Liver (tissue), 9 donors: ENCODE results near the gene ARAP3. TPM values are rescaled to one million over a fixed set of nuclear protein-coding genes. Genes with fewer than 3 reads are reported as not detected.
A peak's percentile ranks its signal among the peaks of the same experiment; 100 is the strongest.

Experiments used
- DNase-seq: peaks from one replicate; pipeline ENCODE4 v3.0.0-alpha.2; 2017; ENCODE audit warnings: low spot score
- H3K27ac ChIP-seq, 2 donors: one replicate each; pipeline ENCODE4 v1.7.0; 2013; ENCODE audit warnings: inconsistent platforms in 2 of 2, low read length in 2 of 2, control low read depth in 1 of 2, low read depth in 1 of 2, mild to moderate bottlenecking in 1 of 2
- H3K27me3 ChIP-seq, 4 donors: one replicate each; pipeline versions ENCODE4 v1.6.1 to v1.7.0; 2013; ENCODE audit warnings: low read length in 3 of 4, inconsistent platforms in 1 of 4, mild to moderate bottlenecking in 1 of 4, moderate library complexity in 1 of 4; ENCODE audit not compliant: control insufficient read depth in 4 of 4, insufficient read depth in 4 of 4
- H3K36me3 ChIP-seq, 4 donors: one replicate each; pipeline versions ENCODE4 v1.6.1 to v1.7.0; 2013; ENCODE audit warnings: low read length in 3 of 4, mild to moderate bottlenecking in 3 of 4, low read depth in 1 of 4, moderate library complexity in 1 of 4; ENCODE audit not compliant: control insufficient read depth in 4 of 4, insufficient read depth in 3 of 4
- H3K4me1 ChIP-seq, 4 donors: one replicate each; pipeline versions ENCODE4 v1.6.1 to v1.7.0; 2013; ENCODE audit warnings: low read length in 3 of 4, mild to moderate bottlenecking in 3 of 4, moderate library complexity in 1 of 4; ENCODE audit not compliant: control insufficient read depth in 4 of 4, insufficient read depth in 4 of 4
- H3K4me3 ChIP-seq, 3 donors: one replicate each; pipeline versions ENCODE4 v1.6.1 to v1.7.0; 2013; ENCODE audit warnings: low read length in 3 of 3, control low read depth in 1 of 3, low read depth in 1 of 3, mild to moderate bottlenecking in 1 of 3
- H3K9ac ChIP-seq, 2 donors: one replicate each; pipeline ENCODE4 v1.7.0; 2013; ENCODE audit warnings: low read length in 2 of 2, mild to moderate bottlenecking in 2 of 2, moderate library complexity in 2 of 2, control low read depth in 1 of 2, low read depth in 1 of 2
- H3K9me3 ChIP-seq, 4 donors: one replicate each; pipeline versions ENCODE4 v1.6.1 to v1.7.0; 2013; ENCODE audit warnings: low read length in 3 of 4; ENCODE audit not compliant: control insufficient read depth in 4 of 4
- ATF3 ChIP-seq: IDR thresholded peaks from 2 replicates; pipeline ENCODE4 v1.6.1; 2016; ENCODE audit warnings: antibody characterized with exemption
- CTCF ChIP-seq: fragments of 150-350 bp; IDR thresholded peaks from 2 replicates; pipeline ENCODE4 v1.5.1; 2017; ENCODE audit warnings: improper control_type of control experiment, low read depth, low read length; ENCODE audit not compliant: missing input control
- EGR1 ChIP-seq, 2 donors: IDR thresholded peaks; 2 replicates each; pipeline ENCODE4 v1.6.1; 2016 to 2018; ENCODE audit warnings: antibody characterized with exemption in 2 of 2, low read depth in 2 of 2
- FOXA1 ChIP-seq: IDR thresholded peaks from 2 replicates; pipeline ENCODE4 v1.6.1; 2016; ENCODE audit warnings: antibody characterized with exemption
- FOXA2 ChIP-seq: IDR thresholded peaks from 2 replicates; pipeline ENCODE4 v1.6.1; 2016; ENCODE audit warnings: antibody characterized with exemption
- GABPA ChIP-seq, 2 donors: IDR thresholded peaks in 1 of 2; conservative IDR thresholded peaks in 1 of 2; 2 replicates each; pipeline ENCODE4 v1.6.1; 2016; ENCODE audit warnings: antibody characterized with exemption in 2 of 2, mild to moderate bottlenecking in 1 of 2, moderate library complexity in 1 of 2
- HNF4A ChIP-seq, 2 donors: conservative IDR thresholded peaks; 2 replicates each; pipeline ENCODE4 v1.6.1; 2016; ENCODE audit warnings: antibody characterized with exemption in 2 of 2, mild to moderate bottlenecking in 2 of 2
- HNF4G ChIP-seq: IDR thresholded peaks from 2 replicates; pipeline ENCODE4 v1.6.1; 2016; ENCODE audit warnings: antibody characterized with exemption
- JUND ChIP-seq, 2 donors: IDR thresholded peaks; 2 replicates each; pipeline ENCODE4 v1.6.1; 2016; ENCODE audit warnings: antibody characterized with exemption in 2 of 2
- MAX ChIP-seq: IDR thresholded peaks from 2 replicates; pipeline ENCODE4 v1.6.1; 2016; ENCODE audit warnings: antibody characterized with exemption
- RAD21 ChIP-seq, 2 donors: IDR thresholded peaks; 2 replicates each; pipeline ENCODE4 v1.6.1; 2016; ENCODE audit warnings: antibody characterized with exemption in 2 of 2, mild to moderate bottlenecking in 2 of 2
- REST ChIP-seq: IDR thresholded peaks from 2 replicates; pipeline ENCODE4 v1.6.1; 2016; ENCODE audit warnings: antibody characterized with exemption, mild to moderate bottlenecking
- RXRA ChIP-seq, 2 donors: IDR thresholded peaks; 2 replicates each; pipeline ENCODE4 v1.6.1; 2017 to 2018; ENCODE audit warnings: antibody characterized with exemption in 2 of 2, mild to moderate bottlenecking in 1 of 2
- SP1 ChIP-seq: IDR thresholded peaks from 2 replicates; pipeline ENCODE4 v1.6.1; 2018; ENCODE audit warnings: antibody characterized with exemption, mild to moderate bottlenecking
- TAF1 ChIP-seq: conservative IDR thresholded peaks from 2 replicates; pipeline ENCODE4 v1.6.1; 2016; ENCODE audit warnings: antibody characterized with exemption, mild to moderate bottlenecking
- YY1 ChIP-seq: IDR thresholded peaks from 2 replicates; pipeline ENCODE4 v1.6.1; 2016; ENCODE audit warnings: antibody characterized with exemption, mild to moderate bottlenecking
- ZBTB33 ChIP-seq: IDR thresholded peaks from 2 replicates; pipeline ENCODE4 v1.6.1; 2016; ENCODE audit warnings: antibody characterized with exemption
- WGBS: extraction: QIAGEN DNeasy Blood & Tissue Kit; methylation state at CpG from one replicate; pipeline ENCODE4 v1.1.7; 2013; 5-methylcytosine and 5-hydroxymethylcytosine counted together
- polyA plus RNA-seq, 2 donors: library from polyadenylated mRNA; stranded (reverse) in 1 of 2; unstranded in 1 of 2; fragments of 200-250 nt in 1 of 2; fragments of >200 nt in 1 of 2; fragmentation: Nextera tagmentation in 1 of 2; extraction: Ambion mirVana in 1 of 2; gene quantifications; one replicate each; pipeline versions ENCODE4 v1.2.1 to v1.2.3, GENCODE V29; 2013 to 2015
- total RNA-seq, 2 donors: library from RNA; depleted of rRNA; stranded (reverse); fragments of >200 nt; gene quantifications; one replicate each; pipeline ENCODE4 v1.2.3, GENCODE V29; 2014
- donor health status: healthy.
- donor health status: healthy.
- donor health status: healthy.
- donor health status: healthy.
- donor health status: healthy.

ARAP3 gene
- total and polyA plus RNA-seq, 4 donors, result 1.6 to 4.7 (median 2.1) TPM

GRCh38 chr5:141608557-141608956 is 73.5 kb downstream of the ARAP3 start:
- H3K4me3 ChIP-seq, result peak overlapping the region in 1 of 3 donors; percentile 15
- peak; percentile 63 for TF ChIP-seq YY1
- no peak for TF ChIP-seq MAX
- TF ChIP-seq RXRA (IDR thresholded peaks at IDR 0.05), result peak; percentile 52 to 56
- TF ChIP-seq EGR1 (IDR thresholded peaks at IDR 0.05; ENCODE audit: low read depth in 2 of 2), result no peak
- peak; percentile 26 for TF ChIP-seq HNF4G
- peak; percentile 23 for TF ChIP-seq ATF3
- peak; percentile 88 for TF ChIP-seq HNF4A (conservative IDR thresholded peaks at IDR 0.05)
- peak; percentile 57 for TF ChIP-seq REST
- TF ChIP-seq JUND (IDR thresholded peaks at IDR 0.05), result peak; percentile 84
- no peak for TF ChIP-seq ZBTB33
- TF ChIP-seq SP1, result peak; percentile 77
- peak in 1 of 2 donors; percentile 32 for TF ChIP-seq RAD21 (IDR thresholded peaks at IDR 0.05)
- H3K9me3 ChIP-seq, result no peaks in the 10 kb centered on the region
- H3K27me3 ChIP-seq, result no peaks in the 10 kb centered on the region
- peak overlapping the region; percentile 75 to 80 for H3K27ac ChIP-seq
- 21% methylated on average over 1 of the region's 1 CpG for WGBS
- H3K36me3 ChIP-seq, result no peaks in the 10 kb centered on the region
- H3K9ac ChIP-seq, result peak overlapping the region in 1 of 2 donors; percentile 27
- no peak for DNase-seq
- peaks cover 24 to 77% (median 65%) of the 10 kb centered on the region in 4 donors for H3K4me1 ChIP-seq

GRCh38 chr5:141608046-141608445 is 74.0 kb downstream of the ARAP3 start:
- H3K4me3 ChIP-seq, result peak overlapping the region in 1 of 3 donors; percentile 15
- TF ChIP-seq HNF4A (conservative IDR thresholded peaks at IDR 0.05) (no peak), CTCF (no peak), ATF3 (no peak), JUND (IDR thresholded peaks at IDR 0.05) (no peak), RAD21 (IDR thresholded peaks at IDR 0.05) (no peak), ZBTB33 (no peak), REST (no peak), GABPA (IDR thresholded peaks at IDR 0.05 in 1 of 2, conservative IDR thresholded peaks at IDR 0.05 in 1 of 2) (no peak), SP1 (no peak), EGR1 (IDR thresholded peaks at IDR 0.05; ENCODE audit: low read depth in 2 of 2) (no peak), TAF1 (no peak), YY1 (no peak), FOXA1 (no peak), FOXA2 (no peak)

More at GRCh38 chr5:141608046-141608445, 74.0 kb downstream of the ARAP3 start:
- H3K27me3 ChIP-seq, result no peaks in the 10 kb centered on the region
- no peaks in the 10 kb centered on the region for H3K9me3 ChIP-seq
- H3K36me3 ChIP-seq, result no peaks in the 10 kb centered on the region
- 62% methylated on average over 2 of the region's 2 CpGs for WGBS
- peak overlapping the region; percentile 75 to 80 for H3K27ac ChIP-seq
- H3K4me1 ChIP-seq, result peaks cover 23 to 73% (median 60%) of the 10 kb centered on the region in 4 donors
- no peak for DNase-seq
- no peak overlapping the region for H3K9ac ChIP-seq
